GM23338 (cell line): ENCODE results near the gene DDRGK1.

Experiments
- CTCF ChIP-seq, 2 experiments: fragments of 200-600 bp in 1 of 2; sonication (generic) in 1 of 2; conservative IDR thresholded peaks; 2 replicates each; pipeline versions ENCODE4 v1.5.1 to v1.6.1; 2016 to 2017; ENCODE audit warnings: antibody characterized with exemption in 2 of 2, low read depth in 2 of 2, mild to moderate bottlenecking in 2 of 2, moderate library complexity in 1 of 2
- EZH2 ChIP-seq: fragments of 200-600 bp; sonication (generic); IDR thresholded peaks from one replicate; pipeline ENCODE4 v1.8.0; 2017; ENCODE audit warnings: antibody characterized with exemption, mild to moderate bottlenecking, low read depth; ENCODE audit not compliant: unreplicated experiment
- EZH2phosphoT487 ChIP-seq: fragments of 200-600 bp; sonication (generic); IDR thresholded peaks from one replicate; pipeline ENCODE4 v1.8.1; 2018; ENCODE audit warnings: antibody characterized with exemption; ENCODE audit not compliant: unreplicated experiment

GRCh38 chr20:3168829-3169590, 35.5 kb downstream of the DDRGK1 start:
- TF ChIP-seq CTCF (conservative IDR thresholded peaks at IDR 0.05; ENCODE audit: low read depth in 2 of 2), result no peak
- no peak for TF ChIP-seq EZH2
- no peak for TF ChIP-seq EZH2phosphoT487
